HG03095 (cell line): ENCODE measurements around the gene NR2C2.

Experiments
- ATAC-seq: cut with Tn5 transposase; IDR thresholded peaks from one replicate; pipeline ENCODE4 v1.9.1; 2021; ENCODE audit warnings: moderate library complexity; ENCODE audit not compliant: unreplicated experiment

Gene NR2C2

DNA sequence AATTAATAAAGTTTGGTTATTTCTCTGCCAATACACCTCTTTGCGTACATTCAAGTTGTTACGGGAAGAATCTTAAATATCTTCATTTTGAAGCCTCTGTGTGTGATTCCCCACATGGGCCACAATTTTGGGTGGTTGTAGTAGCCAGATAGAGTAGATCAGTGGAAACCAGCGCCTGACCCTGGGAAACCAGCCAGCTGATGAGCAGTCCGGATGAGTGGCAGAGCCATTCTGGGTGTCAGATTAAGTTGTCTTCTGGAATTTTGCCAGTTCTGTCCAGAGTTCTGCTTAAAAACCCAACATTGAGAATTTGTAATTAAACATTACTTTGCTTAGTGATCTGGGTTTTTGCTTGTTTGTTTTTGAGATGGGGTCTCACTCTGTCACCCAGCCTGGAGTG lies 68.1 kb downstream of the NR2C2 start:
- no peak for ATAC-seq

GRCh38 chr3:15017191-15017590 lies 69.8 kb downstream of the NR2C2 start:
- no peak for ATAC-seq

DNA sequence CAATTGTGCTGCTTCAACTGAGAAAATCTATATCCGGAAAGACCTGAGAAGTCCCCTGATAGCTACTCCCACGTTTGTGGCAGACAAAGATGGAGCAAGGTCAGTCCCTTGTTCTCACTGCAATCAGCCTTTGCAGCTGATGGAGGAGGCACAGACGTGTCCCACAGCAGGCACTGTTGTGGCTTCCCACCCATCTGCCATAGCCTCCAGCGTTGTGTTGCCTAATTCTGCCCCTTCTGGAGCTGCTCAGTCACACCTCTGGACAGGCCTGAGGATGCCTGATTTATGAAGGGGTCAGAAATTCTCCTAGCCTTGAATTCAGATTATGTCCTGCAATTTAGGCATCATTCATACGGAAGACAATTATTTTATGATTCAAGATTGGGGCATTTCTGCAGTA lies 75.9 kb downstream of the NR2C2 start:
- no peak for ATAC-seq

DNA sequence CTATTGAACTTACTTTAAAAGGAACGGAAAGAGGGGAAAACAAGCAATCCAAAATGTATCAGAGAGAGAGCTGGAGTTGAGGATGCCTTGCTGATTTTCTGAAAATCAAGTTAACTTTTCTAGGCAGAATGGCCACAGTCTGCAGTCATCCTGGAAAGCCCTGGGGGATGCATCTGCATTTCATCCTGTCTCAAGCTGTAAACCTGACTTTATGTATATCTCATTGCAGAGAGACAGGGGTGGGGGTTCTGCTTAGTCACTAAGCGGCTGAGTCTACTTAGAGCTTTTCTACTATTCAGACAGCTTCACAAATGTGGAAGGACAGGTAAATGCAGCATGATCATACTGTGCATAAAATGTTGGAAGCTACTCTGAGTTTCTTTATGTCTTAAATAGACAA lies 76.3 kb downstream of the NR2C2 start:
- no peak for ATAC-seq

- ATAC-seq = no peak
Measured at GRCh38 chr3:15029625-15030024, 82.2 kb downstream of the NR2C2 start.

GRCh38 chr3:15032650-15033049 lies 85.3 kb downstream of the NR2C2 start:
- ATAC-seq = no peak

GRCh38 chr3:15033103-15033502 lies 85.7 kb downstream of the NR2C2 start:
- ATAC-seq = no peak

- no peak for ATAC-seq
Measured at GRCh38 chr3:15038306-15038705, 90.9 kb downstream of the NR2C2 start.

DNA sequence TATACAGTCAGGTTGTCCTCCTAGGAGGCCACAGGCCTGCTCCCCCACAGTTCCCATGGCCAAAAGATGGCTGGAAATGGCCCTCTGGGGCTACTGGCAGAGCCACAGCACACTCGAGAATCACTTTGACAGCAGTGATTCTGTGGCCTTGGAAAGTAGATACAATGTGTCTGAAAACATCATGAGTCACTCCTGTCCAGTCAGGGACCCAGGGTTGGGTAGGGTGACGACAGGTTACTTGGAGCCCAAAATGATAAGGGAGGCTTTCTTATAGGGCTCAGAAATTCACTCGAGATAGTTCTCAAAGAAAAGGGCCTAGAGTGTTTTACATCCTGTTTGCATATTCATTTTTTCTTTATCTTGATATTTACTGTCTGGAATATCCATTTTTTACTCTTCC lies 93.5 kb downstream of the NR2C2 start:
- ATAC-seq = no peak

DNA sequence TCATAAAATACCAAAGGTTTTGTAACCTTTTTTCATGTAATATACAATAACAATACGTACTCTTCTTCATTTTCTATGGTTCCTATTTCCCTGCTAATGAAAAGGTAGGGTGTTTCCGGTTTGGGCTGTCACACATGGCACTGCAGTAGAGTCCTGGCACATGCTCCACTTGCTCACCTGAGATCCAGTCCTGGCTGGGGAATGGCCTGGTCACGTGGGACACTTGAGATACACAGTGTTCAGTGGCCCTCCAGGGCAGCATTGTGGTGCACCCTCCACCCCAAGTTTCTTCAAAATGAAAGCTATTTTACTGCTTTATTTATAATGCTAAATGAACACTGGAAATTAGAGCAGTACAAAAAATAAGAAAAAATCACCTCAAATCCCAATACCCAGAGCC lies 94.6 kb downstream of the NR2C2 start:
- no peak for ATAC-seq

- no peak for ATAC-seq
Measured at GRCh38 chr3:15042936-15043335, 95.6 kb downstream of the NR2C2 start.

DNA sequence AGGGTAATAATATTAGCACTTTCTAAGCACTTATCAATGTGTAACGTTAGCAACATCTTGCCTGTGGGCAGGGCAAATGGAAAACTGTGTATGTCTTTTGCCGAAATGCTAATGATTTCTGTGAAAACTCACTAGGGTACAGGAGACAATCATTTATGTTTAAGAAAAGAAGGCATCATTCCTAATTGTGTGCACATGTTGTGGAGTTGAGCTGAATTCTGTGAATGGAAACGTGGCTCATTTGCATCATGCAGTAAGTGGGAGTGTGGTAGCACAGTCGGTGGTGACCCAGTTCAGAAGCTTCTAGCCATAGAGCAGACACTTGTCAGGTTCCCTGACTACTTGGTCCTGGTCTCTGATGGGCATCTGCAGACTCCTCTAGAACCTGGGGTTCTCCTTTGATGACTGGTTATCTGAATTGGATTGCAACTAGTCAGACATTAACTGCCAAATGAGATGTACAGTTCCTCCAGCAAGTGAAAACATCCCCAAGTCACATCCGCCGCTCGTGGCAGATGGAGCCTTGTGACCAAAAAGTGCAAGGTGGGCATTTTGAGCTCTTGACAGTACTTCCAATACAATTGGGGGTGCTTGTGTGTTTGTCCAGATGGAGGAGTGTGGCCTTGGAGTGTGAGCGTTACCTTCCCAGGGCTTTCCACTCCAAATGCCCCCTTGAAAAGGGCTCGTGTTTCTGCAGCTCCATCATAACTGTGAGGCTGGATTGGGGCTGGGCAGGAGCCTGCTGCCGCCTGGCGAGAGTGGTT lies 96.2 kb downstream of the NR2C2 start:
- ATAC-seq = no peak

- no peak for ATAC-seq
Measured at GRCh38 chr3:15044326-15044725, 96.9 kb downstream of the NR2C2 start.

DNA sequence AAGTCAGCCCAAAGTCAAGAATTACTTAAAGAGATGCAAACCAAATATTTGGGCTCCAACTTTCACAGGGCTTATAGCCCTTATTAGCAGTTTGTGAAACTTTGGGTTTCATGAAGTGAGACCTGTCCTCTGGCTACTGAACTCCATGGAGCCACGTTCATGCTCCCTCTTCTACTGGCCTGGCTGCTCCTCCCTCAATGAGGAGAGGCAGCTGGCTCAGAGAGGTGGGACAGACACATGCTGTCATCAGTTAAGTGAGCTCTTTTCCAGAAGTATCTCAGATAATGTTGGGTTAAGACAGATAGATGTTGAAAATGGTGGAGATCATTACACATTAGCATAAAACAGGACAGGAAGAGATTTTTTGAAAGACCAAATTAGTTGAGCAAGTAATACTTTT lies 98.3 kb downstream of the NR2C2 start:
- no peak for ATAC-seq

DNA sequence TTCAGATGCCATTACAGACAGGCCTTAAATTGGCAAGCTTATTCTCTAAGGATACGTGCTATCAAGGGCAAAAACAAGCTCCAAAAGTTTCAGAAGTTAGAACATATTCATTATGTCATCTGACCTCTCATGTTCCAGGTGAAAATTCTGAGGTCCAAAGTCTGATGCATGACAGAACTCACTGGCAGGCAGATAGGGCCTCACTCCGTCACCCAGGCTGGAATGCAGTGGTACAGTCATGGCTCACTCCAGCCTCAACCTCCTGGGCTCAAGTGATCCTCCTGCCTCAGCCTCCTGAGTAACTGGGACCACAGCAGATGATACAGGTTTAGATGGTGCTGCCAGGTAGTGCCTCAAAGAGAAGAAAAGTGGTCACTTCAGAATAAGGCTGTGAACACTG lies 102.2 kb downstream of the NR2C2 start:
- no peak for ATAC-seq

- peak; percentile 75 for ATAC-seq
Measured at GRCh38 chr3:15050405-15051092, 103.2 kb downstream of the NR2C2 start.

DNA sequence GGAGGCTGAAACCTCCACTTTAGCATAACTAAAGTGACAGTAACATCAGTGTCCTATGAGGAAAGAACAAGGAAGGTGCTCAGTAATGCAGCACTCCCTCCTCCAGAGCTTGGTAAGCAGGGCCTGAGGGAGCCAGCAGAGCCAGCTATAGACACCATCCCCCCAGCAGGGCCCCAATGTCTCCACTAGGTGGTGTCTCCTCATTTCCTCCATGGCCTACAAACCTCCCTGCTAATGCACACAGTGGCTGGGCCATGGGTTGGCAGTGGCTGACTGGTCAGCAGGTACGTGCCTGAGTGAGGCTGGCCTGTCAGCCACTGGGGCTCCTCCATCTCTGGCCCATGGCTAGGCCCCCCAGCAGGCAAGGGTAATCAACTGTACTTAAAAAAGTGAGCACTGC lies 104.1 kb downstream of the NR2C2 start:
- peak; percentile 46 for ATAC-seq

DNA sequence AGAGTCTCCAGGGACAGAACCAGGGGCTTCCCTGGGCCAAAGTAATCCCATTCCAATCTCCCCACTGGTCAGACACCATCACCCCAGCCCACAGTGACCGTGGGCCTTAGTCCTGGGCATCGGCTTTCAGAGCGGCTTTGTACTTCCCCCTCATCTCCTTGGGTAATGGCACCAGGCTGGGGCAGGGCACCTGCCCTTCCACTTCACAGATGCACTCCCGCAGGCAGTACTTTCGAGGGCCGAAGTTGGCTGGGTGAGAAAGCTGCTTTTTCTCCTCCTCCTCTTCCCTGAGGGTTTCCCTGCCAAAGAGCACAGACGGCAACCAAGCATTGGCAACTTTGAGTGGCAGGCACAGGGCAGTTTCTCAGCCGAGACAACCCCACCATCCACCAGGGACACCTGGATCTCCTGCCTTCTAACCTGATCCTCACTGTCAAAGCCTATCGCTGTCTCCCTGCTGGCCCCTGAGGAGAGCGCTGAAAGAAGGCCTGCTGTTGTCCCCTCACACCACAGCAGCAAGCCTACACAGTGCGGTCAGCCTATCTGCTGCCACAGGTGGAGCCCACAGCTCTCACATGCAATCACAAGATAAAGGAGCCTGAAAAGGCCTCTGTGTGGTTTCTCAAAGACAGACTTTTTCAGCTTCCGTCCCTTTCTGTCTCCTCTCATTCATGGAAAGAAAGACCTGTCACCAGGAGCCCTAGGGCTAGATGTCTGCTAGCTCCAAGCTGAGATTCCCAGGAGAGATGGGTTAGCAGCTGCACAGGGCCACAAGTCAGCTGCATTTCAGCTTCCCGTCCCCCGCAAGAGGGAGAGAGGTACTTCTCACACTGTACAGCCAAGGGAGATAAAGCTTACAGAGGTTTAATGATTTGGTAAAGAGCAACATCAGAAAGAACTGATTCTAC lies 105.2 kb downstream of the NR2C2 start:
- no peak for ATAC-seq

- no peak for ATAC-seq
Measured at GRCh38 chr3:15053541-15053940, 106.2 kb downstream of the NR2C2 start.

DNA sequence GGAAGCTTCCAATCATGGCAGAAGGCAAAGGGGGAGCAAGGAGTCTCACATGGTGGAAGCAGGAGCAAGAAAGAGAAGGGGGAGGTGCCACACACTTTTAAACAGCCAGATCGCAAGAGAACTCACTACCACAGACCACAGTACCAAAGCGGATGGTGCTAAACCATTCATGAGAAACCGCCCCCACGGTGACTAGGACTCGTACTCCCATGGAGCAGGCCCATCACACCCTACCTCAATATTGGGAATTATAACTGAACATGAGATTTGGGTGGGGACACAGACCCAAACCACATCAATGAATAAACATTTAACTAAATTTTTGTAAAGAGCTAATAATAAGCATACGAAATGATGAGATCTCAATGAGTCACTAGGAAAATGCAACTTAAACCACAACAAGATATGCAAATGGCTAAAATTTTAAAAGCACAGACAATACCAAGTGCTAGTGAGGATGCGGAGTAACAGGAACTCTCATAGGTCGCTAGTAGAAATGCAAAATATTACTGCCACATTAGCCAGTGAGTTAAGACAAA lies 107.7 kb downstream of the NR2C2 start:
- ATAC-seq = peak; percentile 39

DNA sequence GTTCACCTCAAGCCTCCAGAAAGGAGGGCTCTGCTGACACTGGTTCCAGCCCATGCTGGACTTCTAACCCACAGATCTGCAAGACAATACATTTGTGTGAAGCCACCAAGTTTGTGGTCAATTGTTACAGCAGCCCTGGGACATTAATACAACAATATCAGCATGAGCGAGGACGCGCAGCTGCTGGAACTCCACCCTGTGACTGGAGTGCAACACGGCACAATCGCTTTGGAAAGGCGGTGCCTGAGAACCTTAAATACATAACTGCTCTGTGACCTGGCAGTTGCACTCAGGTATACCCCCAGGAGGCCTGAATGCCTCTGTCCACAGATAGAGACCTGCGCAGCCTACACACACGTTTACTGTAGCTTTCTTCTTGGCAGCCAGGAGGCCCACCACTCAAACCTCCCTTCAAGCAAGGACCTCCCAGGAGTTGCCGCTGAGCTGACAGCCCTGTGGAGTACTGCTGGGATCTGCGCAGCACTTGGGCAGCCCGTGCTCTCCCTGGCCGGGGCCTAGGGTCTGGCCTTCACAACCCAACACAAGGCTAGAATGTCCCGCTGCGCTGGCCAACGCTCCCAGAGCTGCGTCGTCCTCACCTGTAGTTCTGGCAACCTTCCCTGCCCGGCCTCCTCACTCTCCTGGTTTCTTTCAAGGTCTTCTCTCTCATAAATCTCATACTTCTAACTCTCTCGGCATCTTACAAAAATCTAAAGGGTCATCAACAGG lies 109.5 kb downstream of the NR2C2 start:
- no peak for ATAC-seq
